ENCODE measurements around the gene STAC2.
"Not testable (repeated sequence)": the region's sequence is repeated elsewhere in the genome, so short reads cannot be mapped to it uniquely, and the experiment has no call there.

Gene STAC2

GRCh38 chr17:39225308-39225958 lies at the start of gene STAC2:
TSS of gene STAC2 (minus strand) at chr17:39225945. CDS start at chr17:39225502, 443 bp downstream.
- no peak for DNase-seq

GRCh38 chr17:39271546-39271945 lies 45.8 kb upstream of the STAC2 start:
- DNase-seq: no peak

- peak; percentile 57 for DNase-seq
Observed at GRCh38 chr17:39270923-39271322, 45.2 kb upstream of the STAC2 start.

DNA sequence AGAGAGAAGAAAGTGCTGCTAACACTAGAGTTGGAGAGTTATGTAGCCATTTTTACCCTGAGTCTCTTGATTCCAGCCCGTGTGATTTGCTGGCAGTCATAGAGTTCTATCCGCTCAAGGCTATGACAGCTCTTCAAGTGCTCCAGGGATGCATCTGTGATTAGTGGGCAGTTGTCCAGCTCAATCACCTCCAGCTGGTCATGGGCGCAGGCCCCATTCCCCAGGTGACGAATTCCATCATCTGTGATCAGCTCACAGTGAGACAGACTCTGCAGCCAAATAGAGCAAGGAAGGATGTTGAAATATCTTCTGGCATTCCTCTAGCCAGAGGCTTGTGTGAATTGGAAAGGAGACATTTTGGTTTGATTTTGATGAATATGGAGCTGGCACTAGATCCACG lies 38.4 kb upstream of the STAC2 start:
- DNase-seq: no peak

GRCh38 chr17:39261286-39261685 lies 35.5 kb upstream of the STAC2 start:
- no peak for DNase-seq

- no peak for DNase-seq
Observed at GRCh38 chr17:39252788-39253460, 27.2 kb upstream of the STAC2 start.

DNA sequence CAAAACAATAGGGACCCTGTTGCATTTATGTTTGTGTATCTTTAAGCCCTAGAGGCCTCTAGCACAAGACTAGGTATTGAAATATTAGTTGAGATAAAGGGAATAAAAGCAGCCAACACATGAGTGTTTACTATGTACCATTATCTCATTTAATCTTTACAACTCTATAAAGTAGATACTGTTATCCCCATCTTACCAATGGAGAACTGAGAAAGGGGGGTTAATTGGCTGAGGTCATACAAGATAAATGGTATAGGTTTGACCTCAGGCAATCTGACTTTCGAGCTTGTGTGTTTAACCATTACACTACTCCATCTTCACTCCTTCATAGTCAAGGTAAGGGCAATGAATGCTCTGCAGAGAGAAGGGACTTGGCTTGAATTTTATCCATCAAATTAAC lies 26.3 kb upstream of the STAC2 start:
- DNase-seq: no peak

GRCh38 chr17:39250076-39250475 lies 24.3 kb upstream of the STAC2 start:
- DNase-seq: not testable (repeated sequence)

- DNase-seq: no peak
Observed at GRCh38 chr17:39246274-39246673, 20.5 kb upstream of the STAC2 start.

GRCh38 chr17:39244600-39245570 lies 19.1 kb upstream of the STAC2 start:
- DNase-seq: peak; percentile 52

GRCh38 chr17:39244016-39244599 lies 18.4 kb upstream of the STAC2 start:
- DNase-seq: no peak

DNA sequence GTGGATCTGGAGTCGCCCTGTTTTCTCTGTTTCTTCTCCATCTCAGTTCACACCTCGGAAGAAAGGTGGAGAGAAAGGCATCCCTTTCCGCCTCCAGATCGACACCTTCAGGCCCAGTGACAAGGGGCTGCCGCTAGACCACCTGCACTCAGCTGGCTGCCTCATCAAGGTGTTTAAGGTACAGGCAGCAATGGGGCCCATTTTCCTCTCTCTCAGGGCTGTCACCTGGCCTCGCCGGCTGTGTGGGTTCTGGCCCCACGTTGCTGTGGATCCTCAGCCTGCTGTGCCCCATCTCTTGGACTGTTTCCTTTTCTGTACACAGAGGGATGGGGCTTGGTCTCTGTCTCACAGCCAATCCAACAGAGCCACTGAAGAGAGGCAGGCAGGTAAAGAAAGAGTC lies 17.4 kb upstream of the STAC2 start:
- DNase-seq: no peak

DNA sequence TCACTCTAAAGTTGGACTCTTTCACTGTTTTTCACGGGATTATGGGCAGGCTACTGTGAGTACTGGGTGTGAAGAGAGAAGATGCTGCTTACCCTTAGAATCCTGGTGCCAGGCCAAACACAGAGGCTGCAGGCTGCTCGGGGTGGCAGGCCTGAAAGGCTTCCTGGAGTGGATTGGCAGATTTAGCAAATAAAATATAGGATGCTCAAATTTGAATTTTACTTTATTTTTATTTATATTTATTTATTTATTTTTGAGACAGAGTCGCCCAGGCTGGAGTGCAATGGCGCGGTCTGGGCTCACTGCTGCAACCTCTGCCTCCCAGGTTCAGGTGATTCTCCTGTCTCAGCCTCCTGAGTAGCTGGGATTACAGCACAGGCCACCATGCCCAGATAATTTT lies 14.9 kb upstream of the STAC2 start:
- DNase-seq: no peak

DNA sequence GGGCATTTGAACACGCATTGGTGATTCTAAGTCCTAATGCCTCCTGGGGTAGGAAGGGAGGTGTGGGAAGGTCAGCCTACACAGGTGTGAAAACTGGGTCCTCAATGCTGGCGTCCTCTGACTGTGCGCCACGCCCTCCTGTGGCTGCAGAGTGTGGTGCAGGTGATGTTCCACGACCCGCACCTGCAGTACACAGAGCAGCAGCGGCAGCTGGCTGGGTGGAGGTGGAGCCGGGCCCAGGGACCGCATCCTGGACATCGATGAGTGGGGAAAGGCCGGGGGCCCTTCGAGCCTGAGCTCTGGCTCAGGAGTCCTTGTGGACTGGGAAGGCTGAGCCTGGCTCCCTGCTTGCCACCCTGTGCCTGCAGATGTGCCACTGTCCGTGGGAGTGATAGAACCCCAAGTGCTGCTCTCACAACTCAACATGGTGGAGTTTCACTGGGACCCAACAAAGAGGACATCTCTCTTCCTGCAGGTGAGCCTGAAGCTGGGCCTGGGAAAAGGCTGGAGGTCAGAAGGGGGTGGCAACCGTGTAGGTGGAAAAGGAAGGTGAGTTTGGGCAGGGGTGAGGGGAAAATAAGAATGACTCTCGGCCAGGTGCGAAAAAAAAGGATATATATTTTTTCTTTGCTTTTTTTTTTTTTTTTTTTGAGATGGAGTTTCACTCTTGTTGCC lies 14.0 kb upstream of the STAC2 start:
- DNase-seq: no peak

DNA sequence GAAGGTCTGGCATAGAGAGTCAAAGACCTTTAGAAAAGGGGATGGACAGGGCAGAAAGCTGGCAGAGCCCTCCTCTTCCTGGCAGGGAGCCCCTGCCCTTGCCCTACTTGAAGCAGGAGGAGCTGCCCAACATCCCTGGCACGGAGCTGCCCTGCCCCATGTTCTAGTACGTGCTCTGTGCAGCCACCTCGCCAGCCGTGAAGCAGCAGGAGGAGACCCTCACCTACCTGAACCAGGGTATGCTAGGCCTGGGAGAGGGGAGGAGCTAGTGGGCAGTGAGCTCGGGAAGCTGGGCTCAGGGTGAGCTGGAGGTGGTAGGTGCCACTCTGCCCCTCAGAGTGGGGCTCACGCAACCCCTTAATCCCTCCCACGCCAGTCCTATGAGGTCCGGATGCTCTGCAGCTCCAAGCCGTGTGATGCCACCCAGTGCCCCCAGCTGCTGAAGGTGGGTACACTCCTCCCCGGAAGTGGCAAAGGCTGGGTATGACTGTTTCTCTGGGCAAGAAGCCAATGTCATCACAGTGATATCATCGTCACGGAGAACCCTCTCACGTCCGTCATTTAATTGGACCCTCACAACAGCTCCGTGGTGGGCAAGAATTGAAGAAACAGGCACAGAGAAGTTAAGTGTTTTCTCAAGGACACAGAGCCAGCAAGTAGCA lies 12.7 kb upstream of the STAC2 start:
- DNase-seq: no peak

GRCh38 chr17:39237586-39237985 lies 11.8 kb upstream of the STAC2 start:
- no peak for DNase-seq

GRCh38 chr17:39236981-39237441 lies 11.3 kb upstream of the STAC2 start:
- no peak for DNase-seq

- no peak for DNase-seq
Observed at GRCh38 chr17:39236450-39236927, 10.7 kb upstream of the STAC2 start.

DNA sequence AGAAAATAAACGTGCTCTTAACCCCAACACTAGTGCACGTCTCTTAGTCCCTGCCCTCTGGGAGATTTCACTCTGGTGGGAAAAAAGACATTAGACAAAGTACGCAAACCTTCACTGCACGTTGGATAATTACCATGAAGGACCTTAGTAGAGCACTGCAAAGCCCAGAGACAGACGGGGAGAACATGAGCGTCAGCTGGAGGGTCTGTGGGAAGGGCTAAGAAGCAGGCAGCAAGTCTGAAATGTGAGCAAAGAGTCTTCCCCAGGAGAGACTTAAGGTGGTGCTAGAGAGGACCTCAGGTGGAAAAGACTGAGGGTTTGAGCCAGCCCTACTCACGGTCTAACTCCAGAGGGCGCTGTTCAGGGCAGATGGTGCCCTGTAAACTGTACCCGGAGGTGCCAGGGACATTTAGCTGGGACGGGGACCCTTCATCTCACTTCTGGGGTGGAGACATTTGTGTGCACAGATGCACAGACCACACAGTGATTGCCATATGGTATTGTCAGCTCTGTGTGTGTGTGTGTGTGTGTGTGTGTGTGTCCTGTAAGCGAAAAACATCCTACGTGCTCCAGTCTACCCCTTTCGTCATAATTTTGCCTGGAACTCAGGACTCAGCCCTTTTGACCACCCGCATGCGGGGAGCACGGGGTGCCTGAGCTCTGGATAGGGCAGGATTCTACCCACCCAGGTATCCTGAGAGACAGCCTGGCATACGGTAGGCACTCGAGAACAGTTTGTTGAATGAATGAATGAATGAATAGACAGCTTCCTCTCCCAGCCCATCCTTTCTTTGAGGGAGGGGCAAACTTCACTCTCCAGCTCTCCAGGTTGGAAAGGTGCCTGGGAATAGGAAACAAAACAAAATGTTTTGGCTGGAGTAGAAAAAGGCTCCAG lies 10.1 kb upstream of the STAC2 start:
- no peak for DNase-seq

Data from amniotic stem cell (primary cell).